AG09319 (cell line): ENCODE measurements around the gene MPP7.

Experiments
- DNase-seq: peaks from one replicate; pipeline ENCODE4 v3.0.0-alpha.2; 2010; ENCODE audit warnings: low read depth; ENCODE audit errors: extremely low read depth
- TF ChIP-seq, protein P1 (sequence below): IDR thresholded peaks from 2 replicates; pipeline ENCODE4 v1.5.1; 2011; ENCODE audit warnings: low read depth, mild to moderate bottlenecking, inconsistent platforms, low read length, moderate library complexity

Gene MPP7

DNA sequence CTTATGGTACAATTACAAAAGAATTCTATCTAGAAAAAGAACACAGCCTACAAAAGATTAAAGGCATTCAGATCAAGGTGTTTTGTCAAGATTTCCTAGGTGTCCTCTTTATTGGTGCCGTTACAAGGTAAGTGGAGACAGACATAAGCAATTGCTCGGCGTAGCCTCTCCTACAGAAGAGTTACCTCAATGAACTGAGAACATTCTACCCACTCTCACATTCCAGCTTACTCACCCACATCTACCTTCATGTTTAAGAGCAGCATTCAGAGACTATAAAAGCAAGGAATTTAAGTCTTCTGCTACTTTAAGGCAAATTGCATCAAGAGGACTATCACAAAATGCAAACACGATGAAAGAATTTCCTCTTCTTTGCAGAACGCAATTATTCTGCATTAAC lies 29.5 kb downstream of the MPP7 start:
- no peak for DNase-seq
- TF ChIP-seq, protein P1, sequence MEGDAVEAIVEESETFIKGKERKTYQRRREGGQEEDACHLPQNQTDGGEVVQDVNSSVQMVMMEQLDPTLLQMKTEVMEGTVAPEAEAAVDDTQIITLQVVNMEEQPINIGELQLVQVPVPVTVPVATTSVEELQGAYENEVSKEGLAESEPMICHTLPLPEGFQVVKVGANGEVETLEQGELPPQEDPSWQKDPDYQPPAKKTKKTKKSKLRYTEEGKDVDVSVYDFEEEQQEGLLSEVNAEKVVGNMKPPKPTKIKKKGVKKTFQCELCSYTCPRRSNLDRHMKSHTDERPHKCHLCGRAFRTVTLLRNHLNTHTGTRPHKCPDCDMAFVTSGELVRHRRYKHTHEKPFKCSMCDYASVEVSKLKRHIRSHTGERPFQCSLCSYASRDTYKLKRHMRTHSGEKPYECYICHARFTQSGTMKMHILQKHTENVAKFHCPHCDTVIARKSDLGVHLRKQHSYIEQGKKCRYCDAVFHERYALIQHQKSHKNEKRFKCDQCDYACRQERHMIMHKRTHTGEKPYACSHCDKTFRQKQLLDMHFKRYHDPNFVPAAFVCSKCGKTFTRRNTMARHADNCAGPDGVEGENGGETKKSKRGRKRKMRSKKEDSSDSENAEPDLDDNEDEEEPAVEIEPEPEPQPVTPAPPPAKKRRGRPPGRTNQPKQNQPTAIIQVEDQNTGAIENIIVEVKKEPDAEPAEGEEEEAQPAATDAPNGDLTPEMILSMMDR: no peak

DNA sequence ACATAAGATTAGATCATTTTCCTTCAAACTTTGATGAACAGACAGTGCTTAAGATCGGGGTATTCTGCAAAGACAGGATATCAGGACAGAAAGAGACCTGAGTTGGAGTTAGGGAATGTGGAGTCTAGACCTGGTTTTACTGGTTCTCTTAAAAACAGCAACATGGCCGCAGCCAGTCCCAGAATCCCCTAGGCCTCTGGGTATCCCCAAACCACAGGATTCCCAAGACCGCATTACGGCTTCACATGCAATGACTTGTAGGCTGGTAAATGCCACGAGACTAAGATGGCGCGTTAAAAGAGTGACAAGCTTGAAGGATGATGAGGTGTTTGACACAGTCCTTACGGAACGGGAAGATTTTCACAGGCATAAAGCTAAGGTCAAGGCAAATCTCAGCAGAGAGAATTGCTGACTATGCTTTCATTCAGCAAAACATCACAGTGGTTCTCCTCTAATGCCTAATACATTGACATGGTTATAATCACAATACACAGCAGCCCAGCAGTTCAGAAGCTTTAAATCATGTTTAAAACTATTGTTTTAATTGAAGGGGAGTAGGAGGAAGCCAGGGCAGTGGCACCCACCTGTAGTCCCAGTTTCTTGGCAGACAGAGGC lies 32.9 kb downstream of the MPP7 start:
- no peak for DNase-seq
- TF ChIP-seq, protein P1: no peak

DNA sequence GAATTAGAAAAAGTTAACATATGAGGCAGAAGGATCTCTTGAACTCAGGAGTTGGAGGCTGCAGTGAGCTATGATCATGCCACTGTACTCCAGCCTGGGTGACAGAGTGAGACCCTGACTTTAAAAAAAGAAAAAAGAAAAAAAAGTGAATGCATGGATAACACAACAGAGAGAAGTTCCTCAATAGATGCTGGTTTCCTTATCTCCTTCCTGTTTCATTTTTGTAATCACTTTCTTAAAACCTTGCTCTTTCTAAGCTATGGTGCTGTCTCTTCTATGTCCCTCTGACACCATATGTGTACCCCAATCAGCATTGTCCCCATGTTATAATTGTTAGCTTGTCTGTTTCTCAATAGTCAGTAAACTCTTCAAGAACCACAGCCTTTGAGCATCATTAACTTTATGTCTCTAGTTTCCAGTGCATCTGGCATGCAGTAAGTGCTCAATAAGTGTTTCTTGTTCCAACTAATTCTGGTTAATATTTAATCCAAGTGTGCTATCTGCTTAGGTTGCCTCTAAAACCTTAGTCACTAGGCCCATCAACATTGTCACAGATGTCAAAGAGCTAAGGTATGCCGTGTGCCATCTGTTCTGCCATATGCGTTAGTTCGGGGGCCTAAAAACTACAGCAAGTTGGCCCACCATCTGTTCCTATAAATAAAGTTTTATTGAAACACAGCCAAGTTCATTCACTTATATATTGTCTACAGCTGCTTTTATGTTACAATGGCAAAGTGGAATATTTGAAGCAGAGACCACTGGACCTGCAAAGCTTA lies 36.2 kb downstream of the MPP7 start:
- DNase-seq: no peak

DNA sequence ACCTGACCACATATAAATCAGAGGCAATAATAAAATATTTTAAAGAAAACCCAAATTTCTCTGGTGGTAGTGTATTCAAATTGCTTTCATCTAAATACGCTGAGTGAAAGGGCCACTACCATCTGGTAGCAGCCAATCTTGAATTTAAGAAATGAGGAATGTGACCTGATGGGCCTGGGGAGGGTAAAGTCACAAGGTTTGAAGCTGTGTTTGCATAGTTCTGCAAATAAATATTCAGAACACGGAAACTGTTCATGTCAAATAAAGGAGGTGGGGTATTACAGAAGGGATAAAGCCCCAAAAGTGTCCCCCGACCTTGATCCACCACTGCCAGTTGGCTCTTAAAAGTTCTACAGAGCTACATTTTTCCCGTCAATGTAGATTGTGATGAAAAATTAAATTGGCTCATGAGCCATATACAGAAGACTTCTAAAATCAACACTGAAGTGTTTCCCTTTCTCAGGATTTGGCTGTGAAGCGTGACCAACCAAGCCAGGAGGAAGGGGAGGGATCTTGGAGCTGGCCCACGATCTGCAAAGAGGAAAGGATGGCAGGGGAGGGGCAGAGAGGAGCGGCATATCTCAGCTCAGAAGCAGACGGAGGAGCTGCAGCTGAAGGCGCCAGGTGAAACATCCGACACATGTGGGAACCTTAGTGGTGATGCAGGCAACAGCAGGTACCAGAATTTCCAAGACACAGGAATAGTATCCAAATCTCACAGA lies 39.6 kb downstream of the MPP7 start:
- TF ChIP-seq, protein P1: no peak
- no peak for DNase-seq

More for the DNA sequence above, 36.2 kb downstream of the MPP7 start:
- TF ChIP-seq, protein P1: no peak

DNA sequence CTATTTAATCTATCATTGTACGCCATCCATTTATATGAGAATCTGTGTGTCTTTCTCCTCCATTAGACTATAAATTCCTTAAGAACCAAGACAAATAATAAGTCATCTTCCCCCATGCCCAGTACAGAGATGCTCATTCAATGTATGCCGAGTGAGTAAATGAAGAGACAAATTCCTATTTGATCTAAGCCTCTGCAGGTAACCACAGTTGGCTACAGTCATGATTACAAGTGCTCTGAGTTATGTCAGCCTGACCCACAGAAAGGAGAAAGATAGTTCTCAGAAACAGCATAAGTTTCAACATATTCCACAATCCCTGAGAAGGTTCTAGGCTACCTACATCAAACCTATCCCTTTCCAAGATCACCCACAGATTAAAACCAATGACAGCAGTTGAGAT lies 46.1 kb downstream of the MPP7 start:
- TF ChIP-seq, protein P1: no peak
- DNase-seq: no peak

DNA sequence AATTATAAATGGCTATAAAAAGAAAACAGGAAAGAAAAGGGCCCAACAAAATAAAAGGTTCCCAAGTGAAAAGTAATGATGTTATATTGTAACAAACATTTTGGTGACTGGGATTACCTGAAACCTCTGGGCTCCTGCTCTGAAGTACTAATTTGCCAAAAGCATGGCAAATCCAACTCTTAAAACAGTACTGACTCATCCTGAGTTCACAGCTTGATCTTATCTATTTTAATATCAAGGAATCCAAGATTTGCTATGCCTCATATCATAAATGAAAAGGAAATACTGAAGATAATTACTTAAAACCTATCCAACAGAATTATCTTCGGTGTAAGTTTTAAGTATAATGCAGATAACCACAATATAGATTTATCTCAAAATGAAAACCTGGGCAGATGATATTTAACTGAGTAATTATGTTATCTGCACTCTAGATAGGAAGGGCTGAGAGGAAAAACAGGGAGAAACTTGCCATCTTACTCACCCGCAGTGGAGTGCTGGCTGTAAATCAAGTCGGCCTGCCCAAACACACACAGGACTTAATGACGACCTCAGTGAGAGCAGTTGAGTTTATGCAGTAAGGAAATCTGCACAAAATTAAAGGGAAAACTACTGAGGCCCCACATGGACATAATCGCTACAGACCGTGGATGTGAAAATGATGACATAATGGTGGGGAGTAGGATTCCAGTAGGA lies 48.4 kb downstream of the MPP7 start:
- TF ChIP-seq, protein P1: no peak
- DNase-seq: no peak
